HK-2 (cell line): ENCODE results near the gene BZW2.
A peak's percentile ranks its signal among the peaks of the same experiment; 100 is the strongest.
"Not testable (repeated sequence)": the region's sequence is repeated elsewhere in the genome, so short reads cannot be mapped to it uniquely, and the experiment has no call there.

Source experiments
- DNase-seq: peaks from one replicate; pipeline ENCODE4 v3.0.0-alpha.2; 2018; ENCODE audit not compliant: unreplicated experiment

Gene BZW2

DNA sequence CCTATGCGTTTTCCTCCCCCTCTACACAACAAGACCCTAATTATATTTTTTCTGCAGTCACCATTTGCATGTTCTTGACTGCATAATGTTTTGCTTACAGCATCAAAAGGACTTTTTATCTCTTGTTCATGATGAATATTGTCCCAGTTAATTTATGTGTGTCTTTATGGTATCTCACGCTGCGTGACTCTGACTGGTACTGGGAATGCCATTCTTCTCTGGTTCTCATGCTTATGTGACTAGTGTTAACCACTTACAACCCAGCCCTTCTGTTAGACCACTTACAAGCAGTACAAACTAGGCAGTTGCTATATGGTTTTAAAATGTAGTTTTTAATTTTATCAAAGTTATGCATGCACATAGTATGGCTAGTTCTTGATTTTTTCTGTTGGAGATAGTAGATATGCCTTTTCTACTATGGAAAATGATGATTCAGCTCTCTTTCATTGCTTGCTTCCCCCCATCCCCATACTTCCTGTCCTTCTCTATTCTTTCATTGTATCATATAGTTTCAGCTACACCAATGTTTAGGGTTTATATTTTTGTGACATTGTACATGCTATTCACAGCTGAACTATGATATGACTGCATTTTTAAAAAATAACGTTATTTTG lies 24.9 kb downstream of the BZW2 start:
- DNase-seq = no peak

DNA sequence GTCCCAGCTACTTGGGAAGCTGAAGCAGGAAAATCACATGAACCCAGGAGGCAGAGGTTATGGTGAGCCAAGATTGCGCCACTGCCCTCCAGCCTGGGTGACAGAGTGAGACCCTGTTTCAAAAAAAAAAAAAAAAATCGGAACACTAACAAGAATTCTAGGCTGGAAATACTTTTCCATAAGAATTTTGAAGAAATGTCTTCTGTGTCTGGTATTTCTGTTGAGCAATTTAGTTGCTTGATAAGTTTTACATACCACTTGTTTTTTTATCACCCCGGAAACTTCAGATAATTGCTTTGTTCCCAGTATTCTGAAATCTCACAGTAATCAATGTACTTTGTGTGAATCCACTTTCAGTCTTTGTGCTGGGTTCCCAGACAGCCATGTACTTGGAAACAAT lies 25.8 kb downstream of the BZW2 start:
- no peak for DNase-seq

DNA sequence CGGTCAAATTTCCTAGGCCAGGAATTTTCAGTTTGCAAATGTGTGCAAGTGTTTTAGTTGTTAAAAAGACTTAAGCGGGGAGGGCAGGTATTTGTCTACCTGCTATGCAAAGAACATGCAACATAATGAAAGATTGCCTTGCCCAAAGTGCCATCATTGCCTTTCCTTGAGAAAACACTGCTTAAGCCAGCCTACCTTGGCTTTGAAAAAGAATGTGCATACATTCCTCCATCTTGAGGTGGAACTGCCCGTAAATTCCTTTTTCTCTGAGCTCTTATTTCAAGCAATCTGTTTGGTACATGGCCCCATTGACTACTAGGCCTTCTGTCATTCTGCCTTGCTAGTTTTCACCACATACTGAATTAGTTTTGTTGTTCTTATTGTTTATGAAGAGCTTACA lies 29.3 kb downstream of the BZW2 start:
- no peak for DNase-seq

DNA sequence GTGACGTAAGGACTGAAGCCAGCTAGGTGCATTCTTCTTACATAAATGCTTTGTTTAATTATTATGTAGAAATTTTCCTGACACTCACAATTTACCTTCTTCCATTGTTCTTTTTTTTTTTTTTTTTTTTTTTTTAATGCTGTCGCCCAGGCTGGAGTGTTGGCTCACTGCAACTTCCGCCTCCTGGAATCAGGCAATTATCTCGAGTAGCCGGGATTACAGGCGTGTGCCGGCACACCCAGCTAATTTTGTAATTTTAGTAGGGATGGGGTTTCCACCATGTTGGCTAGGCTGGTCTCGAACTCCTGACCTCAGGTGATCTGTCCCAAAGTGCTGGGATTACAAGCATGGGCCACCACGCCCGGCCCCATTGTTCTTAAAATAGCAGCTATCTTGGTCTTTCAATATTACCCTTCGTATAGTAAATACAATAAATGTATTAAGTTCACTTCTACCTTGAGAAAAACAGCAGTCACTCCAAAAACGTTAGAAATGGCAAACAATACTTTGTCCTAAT lies 32.1 kb downstream of the BZW2 start:
- DNase-seq = no peak

DNA sequence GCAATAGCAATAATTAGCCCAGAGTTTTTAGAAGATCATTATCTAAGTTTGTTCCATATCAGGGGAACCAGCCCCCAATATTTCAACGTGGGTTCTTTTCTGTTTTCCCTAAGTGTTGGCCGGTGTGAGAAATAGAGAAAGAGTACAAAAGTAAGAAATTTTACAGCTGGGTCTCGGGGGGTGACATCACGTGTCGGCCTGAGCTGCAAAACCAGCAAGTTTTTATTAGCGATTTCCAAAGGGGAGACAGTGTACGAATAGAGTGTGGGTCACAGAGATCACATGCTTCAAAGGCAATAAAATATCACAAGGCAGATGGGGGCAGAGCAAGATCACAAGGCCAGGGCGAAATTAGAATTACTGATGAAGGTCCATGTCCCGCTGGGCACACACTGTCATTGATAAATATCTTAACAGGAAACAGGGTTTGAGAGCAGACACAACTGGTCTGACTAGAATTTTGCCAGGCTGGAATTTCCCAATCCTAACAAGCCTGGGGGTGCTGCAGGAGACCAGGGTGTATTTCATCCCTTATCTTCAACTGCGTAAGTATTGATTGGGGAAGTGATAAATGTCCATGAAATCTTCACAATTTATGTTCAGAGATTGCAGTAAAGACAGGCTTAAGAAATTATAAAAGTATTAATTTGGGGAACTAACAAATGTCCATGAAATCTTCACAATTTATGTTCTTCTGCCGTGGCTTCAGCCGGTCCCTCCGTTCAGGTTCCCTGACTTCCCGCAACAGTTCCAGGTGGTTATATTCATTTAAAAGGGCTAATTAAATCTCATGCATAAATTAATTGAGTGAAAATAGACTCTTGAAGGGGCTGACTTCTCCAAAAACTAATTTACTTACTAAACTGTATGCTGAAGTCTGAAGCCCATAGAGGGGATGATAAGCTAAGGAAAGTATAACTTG lies 32.9 kb downstream of the BZW2 start:
- DNase-seq = not testable (repeated sequence)

DNA sequence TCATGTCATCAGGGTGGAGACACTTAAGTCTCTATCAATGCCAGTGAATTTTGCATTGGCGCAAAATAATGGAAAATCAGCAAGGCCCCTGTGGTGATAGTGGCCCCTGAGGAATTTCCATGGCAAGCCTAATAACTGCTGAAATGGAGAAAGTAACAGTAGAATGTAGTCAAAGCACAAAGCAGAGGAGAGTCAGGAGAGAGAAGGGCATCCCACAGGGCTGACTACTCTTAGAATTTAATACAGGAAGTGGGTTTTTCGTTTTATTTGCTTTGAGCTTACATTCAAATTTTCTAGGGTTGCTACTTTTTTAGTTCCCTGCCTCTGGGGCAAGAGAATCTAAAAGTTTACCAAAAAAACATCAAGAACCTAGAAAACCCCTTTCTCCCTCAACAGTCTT lies 39.0 kb downstream of the BZW2 start:
- no peak for DNase-seq

DNA sequence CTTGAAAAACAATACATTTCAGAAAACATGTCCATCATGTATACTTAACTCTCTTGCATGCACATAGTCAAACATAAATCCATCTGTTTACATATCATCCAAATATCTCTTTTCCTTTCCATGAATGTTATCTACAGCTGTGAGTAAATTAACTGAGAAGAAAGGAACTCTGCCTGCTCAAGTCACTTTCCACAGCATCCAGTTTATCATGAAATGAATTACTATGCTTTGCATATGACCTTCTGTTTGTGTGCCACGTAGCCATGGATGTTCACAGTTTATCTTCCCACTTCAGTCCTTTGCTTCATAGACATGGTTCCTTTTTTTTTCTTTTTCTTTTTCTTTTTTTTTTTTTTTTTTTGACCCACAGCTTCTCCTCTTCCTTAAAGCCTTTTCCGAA lies 39.6 kb downstream of the BZW2 start:
- no peak for DNase-seq

DNA sequence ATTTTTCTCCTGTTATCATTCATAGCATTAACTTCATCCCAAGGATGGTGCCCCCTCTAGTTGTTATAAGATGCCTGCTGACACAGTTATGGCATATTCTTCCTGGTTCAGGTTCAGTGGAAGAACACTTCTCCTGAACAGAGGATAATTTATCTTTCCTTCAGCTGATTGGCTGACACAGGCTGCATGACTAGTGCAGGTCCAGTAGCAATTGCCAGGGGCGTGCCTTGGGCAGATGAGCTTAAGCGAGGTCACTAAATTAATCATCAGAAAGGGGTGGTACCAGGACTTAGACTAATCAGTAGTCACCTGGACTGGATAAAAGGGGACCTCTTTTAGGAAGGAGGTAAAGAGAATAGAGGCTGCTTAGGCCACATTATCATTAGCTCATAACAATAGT lies 42.3 kb downstream of the BZW2 start:
- DNase-seq = peak; percentile 25

DNA sequence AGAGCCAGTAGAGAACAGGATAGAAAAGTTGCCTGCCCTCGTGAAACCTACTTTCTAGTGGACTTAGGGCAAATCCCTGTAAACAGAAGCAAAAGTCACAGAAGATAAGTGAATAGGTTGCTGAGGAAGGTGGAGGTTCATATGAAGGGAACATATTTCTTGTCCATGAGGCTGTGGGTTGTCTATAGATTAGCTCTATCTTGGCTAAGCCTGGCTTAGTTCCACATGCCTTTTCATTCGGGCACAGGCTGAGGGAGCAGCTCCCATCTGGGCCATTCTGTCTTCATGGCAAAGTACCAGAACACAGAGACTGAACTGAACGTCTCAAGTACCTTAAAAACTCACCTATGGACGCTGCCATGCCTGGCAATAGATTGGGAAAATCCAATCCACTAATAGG lies 45.3 kb downstream of the BZW2 start:
- DNase-seq = no peak

DNA sequence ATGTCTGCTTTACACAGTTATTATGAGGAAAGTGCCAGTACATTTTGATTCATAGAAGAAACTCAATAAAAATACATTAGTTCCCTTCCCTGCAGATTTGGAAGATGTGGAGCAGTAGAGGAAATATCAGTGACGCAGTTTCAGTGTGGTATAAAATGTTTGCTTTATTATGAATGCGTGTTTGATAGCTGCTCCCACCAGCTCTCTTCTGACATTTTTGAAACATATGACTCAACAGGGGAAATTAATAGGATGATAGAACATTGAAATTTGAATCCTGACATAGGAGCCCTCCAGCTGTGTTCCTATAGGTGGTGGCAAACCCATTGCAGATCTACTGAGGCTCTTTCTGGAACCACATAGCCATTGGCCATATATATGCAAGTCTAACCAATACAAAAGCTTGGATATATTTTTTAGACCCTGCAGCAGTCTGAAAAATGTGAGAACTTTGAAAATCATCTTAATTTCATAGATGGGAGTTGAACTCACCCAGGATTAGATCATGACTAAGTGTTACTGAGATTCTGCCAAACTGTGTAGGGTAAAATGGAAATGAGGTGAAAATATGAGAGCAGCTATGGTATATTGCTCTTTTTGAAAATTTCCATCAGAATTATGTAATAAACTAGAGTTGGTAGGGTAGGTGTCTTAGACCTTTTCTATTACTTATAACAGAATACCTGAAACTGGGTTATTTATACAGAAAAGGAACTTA lies 47.8 kb downstream of the BZW2 start:
- no peak for DNase-seq

DNA sequence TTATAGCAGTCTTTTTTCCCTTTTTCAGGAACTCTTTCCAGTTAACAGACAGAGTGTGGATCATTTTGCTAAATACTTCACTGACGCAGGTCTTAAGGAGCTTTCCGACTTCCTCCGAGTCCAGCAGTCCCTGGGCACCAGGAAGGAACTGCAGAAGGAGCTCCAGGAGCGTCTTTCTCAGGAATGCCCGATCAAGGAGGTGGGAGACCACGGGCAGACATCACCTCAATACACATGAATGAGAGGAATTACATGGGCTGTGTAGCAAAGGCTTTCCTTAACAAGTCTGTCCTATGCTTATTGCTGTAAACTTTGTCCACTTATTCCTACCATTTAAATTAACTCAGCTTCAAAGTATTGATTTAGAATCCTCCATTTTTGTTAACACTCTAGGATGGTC lies 48.8 kb downstream of the BZW2 start:
- DNase-seq = no peak

DNA sequence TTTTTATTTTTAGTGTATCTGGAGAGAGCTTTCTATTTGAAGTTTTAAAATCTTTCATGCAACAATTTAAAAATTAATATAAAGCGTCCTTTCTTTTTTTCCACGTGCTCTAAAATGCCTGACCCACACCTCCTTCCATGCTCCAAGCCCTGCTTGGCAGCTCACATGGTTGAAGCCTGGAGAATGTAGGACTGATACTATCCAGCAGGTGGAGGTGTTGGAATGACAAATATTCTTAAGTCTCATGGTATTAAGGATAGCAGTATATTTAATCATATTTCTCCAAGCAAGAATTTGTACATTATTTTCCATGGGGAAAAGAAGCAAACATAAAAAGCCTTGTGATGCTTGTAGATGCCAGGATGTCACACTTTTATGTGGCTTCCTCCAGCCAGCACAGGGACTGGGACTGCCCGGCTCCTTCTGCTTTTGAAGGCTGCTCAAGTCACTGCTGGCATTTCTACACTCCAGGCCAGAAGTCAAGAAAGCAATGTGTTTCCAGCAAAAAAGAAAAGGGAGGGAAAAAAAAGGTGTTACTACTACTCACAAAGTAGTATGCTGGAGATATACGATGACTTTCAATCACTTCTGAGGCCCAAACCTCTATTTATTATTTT lies 49.7 kb downstream of the BZW2 start:
- no peak for DNase-seq

DNA sequence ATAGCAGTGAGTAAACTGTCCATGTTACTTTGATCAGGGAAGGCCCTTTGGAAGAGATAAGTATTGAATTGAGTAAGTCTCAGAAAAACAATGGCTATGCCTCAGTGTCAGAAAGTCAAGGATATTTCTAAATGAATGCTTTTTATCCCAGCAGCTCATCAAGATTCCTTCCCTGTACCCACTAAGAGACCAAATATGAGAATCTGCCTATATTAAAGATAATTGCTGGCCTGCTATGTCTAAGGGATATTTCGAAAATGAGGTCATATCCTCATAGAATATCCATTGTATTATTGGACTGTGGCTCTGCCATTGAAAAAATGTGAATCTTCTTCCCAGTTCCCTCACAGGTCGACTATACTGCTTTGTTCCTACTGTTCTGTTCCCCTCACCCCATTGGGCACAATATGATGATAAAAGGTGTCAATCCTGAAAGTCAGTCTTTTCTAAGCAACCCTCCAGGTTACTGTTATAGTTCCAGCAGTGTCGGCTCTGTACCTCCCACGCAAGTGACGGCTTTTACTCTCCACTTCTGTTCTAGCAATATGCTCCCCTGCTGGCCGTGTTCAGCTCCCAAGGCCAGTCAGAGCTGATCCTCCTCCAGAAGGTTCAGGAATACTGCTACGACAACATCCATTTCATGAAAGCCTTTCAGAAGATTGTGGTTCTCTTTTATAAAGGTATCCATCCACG lies 51.7 kb downstream of the BZW2 start:
- no peak for DNase-seq

DNA sequence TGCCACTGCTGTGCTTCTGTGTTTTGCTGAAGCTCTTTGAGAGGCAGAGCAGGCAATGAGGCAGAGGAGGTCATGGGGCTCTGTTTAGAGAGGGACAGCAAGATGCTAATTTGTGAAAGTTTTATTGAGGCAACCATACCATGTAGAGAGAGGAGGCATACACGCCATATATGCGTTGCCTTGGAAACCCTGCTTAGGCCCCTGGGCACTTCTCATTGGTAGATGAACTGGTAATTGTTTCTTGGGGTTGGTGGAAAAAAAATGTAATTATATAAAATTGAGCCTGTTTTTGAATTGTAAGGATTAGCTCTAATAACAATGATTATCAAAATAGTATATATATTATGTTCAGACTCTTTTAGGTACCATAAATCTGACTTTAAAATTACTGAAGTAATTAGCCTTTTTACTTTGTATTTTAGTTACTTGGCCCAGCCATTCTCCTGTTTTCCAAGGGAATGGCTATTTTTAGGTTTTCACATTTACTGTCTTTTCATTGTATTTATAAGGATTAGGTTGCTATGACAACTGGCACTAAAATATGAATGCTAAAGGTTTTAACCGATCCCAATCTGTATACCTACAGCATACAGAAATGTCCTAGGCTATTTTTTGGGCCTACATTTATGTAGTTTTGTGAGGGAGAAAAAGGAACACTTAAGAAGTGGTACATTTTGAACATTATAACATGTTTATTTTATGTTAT lies 52.4 kb downstream of the BZW2 start:
- no peak for DNase-seq

DNA sequence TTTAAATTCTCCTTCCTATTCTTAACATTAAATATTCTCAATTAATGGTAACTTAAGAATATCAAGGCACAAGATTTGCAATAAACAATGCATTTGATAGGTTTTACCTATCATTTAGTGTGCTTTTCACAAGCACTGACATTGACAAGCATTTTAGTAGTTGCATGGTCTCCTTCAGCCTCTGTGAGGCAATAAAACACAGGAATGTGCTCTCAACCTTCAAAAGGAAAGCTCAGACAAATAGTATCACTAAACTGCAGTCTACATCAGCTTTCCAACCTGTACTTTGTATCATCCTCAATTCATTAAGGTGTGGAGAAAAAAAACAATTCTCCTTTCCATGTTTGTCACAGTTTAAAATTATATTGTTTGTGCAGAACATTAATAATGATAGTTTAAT lies 56.5 kb downstream of the BZW2 start:
- DNase-seq = no peak

DNA sequence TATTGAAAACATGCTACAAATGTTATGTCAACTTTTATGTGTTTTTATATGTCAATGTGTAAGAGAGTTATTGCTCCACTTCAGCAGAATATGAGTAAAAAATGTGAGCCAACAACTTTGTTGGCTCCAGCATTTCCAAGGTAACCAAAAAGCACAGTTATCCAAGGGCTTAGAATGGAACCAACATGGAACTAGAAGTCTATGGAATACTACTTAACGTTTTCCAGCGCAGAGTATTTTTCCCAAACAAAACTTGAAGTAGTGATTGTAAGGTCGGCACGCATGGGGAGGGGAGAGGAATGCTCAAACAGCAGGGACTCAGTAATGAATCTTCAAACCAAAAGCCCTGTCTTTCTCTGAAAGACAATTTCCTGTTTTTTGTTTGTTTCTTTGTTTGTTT lies 62.5 kb downstream of the BZW2 start:
- no peak for DNase-seq

DNA sequence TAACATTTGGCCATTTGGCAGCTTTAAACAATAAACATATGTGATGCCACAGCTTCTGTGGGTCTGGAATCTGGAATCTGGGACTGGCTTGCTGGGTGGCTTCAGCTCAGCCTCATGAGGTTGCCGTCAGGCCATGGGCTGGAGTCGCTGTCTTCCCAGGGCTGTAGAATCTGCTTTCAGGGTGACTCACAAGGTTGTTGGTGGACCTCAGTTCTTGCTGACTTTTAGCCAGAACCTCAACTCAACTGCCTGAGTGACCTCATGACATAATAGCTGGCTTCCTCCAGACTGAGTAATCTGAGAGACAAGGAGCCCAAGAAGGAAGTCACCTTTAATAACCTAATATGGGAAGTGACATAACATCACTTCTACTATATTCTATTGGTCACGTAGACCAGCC lies 63.0 kb downstream of the BZW2 start:
- peak; percentile 79 for DNase-seq

DNA sequence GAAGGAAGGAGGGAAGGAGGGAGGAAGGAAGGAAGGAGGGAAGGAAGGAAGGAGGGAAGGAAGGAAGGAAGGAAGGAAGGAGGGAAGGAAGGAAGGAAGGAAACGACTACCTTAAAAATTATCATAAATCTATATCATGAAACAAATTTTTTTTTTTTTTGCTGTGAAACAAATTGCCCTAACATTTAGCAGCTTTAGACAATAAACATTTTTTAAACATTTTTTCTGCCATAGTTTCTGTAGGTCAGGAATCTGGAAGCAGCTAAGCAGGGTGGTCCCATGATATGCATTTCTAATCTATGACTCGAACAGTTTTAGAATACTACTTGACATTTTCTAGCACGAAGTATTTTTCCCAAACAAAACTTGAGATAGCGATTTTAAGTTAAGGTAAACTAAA lies 64.7 kb downstream of the BZW2 start:
- no peak for DNase-seq

DNA sequence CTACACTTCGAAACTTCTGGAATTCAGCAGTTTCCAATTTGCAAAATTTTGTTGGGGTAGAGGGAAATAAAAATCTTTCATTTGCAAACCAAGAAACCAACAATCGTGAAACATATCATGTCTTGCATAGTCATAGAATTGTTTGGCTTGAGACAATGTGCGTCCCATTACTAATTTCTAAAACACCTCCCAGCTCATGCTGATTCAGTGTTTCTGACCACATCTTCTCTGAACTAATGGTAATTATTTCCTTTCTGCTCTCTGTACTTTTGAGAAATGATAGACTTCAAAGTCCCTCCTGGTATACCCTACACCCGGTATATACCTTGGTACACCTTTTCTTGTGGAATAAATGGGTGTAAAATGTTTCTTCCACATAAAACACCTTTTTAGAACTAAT lies 65.7 kb downstream of the BZW2 start:
- no peak for DNase-seq

DNA sequence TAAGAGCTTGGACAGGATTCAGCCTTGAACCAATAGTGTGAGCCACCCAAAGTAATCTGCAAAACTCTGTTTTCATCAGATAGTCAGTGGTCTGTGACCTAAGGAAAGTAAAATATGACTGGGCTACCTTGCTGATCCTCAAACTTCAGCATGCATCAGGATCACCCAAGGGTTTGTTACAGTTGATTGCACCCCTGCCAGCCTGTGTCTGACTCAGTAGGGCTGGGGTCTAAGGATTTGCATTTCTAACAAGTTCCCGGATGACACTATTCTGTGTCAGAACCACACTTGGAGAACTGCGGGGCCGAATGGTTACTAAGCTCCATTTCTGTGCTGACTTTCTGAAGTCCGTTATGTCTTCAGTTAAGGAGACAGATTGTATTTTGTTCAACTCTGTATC lies 66.9 kb downstream of the BZW2 start:
- DNase-seq = peak; percentile 78

DNA sequence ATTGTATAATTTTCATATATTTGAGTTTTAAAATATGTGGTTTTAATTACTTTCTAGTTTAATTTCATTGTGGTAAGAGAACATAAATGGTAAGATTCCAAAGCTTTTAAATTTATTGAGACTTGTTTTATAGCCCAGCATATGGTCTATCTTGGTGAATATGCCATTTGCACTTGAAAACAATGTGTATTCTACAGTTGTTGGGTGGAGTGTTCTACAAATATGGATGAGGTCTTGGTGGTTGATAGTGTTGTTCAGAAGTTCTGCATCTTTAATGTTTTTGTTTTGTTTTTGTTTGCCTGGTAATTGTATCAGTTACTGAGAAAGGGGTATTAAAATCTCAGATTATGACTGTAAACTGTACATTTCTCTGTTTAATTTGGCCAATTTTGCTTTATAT lies 69.9 kb downstream of the BZW2 start:
- DNase-seq = no peak
